GM12801 (cell line): Measurements from ENCODE around the gene TRIM15.

Experiments
- CTCF ChIP-seq: IDR thresholded peaks from one replicate; pipeline ENCODE4 v1.5.1; 2011; ENCODE audit warnings: control low read depth; ENCODE audit not compliant: insufficient read length; ENCODE audit errors: extremely low read depth

Gene TRIM15

DNA sequence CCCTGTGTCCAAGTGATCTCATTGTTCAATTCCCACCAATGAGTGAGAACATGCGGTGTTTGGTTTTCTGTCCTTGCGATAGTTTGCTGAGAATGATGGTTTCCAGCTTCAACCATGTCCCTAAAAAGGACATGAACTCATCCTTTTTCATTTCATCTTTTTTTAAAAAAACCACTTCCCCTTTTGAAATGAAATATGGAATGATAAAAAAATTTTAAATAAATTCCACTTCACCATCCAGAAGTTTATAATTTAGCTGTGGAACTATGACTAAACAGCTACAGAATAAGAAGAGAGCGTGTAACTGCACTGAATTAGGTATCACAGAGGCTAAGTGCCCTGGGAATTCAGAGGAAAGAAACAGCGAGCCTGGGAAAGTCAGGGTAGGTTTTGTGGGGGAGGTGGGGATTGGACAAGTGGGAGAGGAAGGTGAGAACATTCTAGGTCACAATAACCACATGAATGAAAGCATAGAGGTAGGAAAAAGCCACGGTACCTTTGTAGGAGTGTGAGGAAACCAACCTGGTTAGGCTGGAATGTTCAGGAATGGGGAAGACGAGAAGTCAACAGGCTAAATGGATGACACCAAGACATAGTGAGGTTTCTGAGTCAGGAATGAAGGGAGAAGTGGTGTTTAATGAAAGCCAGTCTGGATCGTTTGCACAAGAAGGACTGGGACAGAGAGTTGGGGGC lies 13.3 kb upstream of the TRIM15 start:
- no peak for TF ChIP-seq CTCF

DNA sequence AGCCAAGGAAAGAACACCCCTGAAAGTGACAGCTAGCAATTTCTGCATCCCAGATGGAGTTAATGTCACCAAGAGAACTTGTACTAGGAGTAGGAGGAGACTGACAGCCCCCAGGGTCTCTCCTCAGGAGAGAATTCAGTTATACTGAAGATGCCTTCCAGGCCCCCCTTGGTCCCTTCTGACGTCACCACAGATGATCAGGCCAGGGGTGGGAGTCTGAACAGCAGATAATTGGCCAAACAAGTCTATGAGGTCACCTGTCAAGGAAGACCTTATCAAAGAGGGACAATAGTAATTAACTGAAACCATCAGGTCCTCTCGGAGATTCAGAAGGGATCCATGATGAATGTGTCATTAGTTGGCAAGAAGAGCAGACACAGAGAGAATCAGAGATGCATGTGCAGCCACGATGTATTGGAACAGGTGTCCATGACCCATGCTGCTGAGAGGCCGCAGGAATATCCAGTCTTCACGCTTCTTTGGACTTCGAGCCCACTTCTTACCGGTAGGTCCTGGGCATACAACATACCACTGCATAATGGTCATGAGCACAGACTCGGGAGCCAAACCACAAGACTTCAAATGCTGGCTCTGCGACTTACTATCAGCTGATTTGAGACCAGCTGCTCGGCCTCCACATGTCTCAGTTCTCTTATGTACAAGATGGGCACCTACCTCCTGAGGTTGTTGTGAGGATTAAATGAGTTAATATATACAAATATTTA lies 12.5 kb upstream of the TRIM15 start:
- no peak for TF ChIP-seq CTCF

- TF ChIP-seq CTCF, result no peak
These were observed 11.8 kb upstream of the TRIM15 start for GRCh38 chr6:30151580-30151979.

- TF ChIP-seq CTCF, result no peak
These were observed 11.2 kb upstream of the TRIM15 start for GRCh38 chr6:30152016-30152673.

- TF ChIP-seq CTCF, result no peak
These were observed 10.3 kb upstream of the TRIM15 start for GRCh38 chr6:30152910-30153610.

DNA sequence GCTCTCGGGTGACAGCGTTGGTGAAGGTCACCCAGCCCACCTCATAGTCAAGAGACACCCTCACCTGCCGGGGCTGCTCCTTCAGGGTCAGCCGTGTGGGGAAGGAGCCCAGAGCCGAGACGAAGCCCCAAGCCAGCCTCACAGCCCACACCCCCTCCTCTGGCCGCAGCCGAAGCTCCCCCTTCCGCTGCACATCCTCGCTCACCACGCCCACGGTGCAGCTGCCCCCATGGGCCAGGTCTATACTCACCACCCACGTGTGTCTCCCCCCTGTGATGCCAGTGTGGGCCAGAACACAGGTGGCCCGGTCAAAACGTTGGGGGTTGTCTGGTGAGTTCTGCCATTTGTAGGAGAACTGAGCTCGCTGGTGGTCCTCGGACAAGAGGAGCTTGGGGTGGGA lies 9.3 kb upstream of the TRIM15 start:
- TF ChIP-seq CTCF, result no peak
